ENCODE results near the gene ATG4C.

The ATG4C gene

DNA sequence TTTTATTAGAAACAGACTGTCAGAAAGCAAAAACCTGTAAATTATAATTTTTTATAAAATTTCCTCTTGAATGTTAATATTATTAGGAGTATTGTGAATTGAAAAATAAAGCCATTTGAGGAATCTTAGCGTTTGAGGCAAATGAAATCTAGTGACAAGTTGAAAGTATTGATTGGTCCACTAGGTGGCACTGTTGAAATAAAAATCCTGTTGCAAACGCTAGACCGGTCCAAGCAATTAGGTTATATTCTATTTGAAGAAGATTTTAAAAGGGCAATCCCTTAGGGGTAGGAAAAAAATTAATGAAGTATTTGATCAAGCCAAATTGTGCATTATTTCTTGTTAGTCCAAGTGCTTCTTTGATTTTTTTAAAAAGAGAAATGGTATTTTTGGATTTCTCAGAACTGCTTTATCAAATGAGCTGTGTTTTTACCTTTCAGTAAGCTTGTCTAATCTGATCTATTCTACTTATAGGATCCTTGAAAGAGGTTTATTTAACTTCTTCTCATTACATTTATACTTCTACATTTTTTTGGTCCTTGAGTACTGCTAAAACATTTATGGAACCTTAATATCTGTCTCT, 57.7 kb downstream of the ATG4C start:
- DNase-seq (no peak), ATAC-seq (no peak)

DNA sequence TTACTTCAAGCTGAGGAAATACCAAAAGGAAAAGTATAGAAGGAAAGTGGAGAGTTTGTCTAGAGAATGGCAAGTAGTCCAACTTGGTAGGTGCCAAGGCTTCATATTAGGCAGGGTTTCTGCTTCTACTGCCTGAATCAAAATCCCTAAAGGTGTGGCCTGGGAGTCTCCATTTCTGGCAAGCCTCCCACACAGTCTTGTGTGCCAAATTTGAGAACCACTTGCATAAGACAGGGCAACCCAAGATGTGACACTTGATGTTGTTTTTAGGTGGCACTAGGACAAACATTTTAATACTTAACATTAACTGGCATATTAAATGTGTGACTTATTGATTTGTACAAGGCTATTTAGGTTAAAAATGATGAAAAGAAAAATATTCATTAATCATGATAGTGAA, 60.1 kb downstream of the ATG4C start:
- no peak for ATAC-seq
- DNase-seq = no peak

DNA sequence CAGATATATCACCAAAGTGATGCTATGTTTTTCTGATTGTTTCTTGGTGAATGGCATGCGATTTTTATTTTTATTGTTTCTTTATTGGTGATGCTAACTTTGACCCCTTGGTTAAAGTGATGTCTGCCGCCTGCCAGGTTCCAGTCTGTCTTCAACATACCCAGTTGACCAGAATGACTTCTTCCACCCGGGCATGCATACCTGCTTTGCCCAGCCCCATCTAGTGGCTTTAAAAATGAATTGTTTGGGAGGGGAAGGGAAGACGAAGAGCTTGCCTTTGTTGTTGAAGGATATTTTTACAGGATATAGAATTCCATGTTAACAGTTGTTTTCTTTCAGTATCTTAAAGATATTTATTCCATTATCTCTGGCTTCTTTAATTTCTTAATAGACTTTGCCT, 65.1 kb downstream of the ATG4C start:
- no peak for ATAC-seq
- no peak for DNase-seq

DNA sequence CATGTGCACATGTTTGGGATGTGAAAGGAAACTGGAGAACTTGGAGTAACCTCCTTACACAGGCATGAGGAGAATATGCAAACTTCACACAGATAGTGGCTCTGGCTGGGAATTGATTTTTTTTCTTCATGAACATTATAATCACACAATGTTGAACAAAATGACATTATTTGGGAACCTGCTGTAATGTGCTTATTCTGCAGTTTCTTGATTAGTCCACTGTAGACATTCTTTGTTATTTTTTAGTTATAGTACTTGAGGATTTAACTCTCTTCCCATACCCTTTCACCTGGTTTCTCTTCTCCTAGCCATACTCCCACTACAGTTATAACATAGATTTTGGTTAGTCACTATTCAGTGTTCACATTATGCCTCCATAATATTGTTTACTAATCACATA, 68.3 kb downstream of the ATG4C start:
- DNase-seq (no peak), ATAC-seq (no peak)

DNA sequence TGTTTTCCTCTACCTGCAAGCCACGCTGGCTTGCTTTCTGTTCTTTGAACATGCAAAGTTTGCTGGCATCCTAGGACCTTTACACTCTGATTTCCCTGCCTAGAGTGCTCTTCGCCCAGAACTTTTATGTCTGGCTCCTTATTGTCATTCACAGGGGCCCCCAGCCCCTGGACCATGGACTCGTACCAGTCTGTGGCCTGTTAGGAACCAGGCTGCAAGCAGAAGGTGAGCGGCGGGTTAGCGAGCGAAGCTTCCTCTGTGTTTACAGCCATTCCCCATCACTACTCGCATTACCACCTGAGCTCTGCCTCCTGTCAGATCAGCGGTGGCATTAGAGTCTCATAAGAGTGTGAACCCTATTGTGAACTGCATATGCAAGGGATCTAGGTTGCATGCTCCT, 73.0 kb downstream of the ATG4C start:
- ATAC-seq (no peak), DNase-seq (no peak)

DNA sequence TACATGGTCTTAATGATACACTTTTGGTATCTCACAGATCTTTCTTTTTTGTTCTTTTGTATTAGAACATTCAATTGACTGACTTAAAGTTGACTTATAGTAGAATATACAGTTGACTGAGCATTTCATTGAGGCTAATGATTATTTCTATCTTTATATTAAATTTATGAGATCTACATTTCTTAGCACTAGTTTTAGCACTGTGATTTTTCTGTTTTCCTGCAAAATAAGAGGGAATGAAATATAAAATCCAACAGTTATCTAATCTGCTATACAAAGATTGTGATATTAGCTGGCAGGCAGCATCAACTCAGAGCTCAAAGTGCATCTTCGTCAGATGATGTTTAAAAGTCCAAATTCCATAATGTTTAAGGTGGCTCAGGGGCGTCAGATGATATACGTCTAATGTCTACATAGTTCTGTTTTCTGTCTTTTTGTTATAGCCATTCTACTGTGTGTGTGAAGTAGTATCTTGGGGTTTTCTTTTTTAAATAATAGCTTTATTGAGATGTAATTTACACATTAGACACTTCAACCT, 85.4 kb downstream of the ATG4C start:
- ATAC-seq (no peak), DNase-seq (no peak)

DNA sequence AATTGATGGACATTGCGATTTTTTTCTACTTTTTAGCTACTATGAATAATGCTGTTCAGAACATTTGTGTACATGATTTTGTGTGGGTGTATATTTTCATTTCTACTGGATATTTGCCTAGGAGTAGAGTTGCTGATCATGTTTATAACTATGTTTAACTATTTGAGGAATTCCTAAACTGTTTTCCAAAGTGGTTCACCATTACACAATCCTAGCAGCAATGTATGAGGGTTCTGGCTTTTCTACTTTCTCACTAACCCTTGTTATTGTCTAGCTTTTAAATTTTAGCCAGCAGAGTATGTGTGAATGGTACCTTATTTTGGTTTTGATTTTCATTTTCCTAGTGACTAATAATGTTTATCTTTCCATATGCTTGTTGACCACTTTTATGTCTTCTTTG, 86.2 kb downstream of the ATG4C start:
- no peak for DNase-seq
- ATAC-seq = no peak

DNA sequence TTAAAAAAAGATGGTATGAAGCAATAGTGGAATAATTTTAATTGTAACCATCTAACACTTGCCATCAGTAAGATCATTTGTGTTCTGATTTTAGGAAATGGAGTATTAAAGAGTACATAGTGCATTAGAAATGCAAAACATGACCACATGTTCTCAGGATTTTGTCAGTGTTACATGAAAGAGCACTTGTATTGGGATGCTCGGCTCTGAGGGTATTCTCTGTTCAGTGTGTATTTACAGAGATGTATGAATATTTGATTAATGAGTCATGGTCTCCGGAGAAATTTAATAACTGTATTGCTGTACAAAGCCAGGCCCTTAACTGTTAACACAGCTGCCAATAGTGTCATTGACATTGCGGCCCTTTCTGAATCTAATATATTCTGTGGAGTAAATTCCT, 91.7 kb downstream of the ATG4C start:
- ATAC-seq = no peak
- DNase-seq = no peak

DNA sequence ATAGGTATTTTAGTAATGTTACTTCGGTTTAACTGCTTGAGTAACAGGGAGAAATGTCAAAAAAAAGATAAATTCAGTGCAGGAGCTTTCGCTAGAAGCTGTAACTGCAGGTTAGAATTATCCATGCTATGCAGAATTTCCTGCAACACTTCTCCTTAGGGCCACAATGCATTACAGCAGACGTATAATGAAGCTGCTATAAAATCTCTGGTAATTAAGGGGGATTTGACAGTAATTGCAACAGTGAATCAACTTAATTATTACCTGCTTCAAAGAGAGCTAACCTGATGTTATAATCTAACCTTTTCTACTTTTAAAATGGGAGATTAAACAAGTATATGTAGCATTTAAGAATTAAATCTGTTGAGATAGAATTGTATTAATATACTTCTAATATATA, 92.6 kb downstream of the ATG4C start:
- ATAC-seq = no peak
- DNase-seq = no peak

DNA sequence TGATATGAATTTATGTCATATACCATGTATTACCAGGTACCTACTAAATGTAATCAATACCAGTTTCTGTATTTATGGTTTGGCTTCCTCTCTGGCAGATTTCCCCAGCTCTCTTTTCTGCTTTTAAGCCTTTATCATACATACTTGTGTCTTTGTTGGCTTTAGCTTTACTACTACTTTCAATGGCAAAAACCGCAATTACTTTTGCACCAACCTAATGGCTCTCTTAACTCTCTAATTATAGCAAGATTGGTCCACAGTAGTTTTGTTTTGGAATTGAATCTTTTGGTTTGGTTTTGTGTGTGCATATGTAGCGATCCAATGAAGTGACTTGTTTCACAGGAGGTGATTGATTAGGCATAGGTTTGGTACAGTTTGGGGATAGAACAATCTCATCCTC, 93.6 kb downstream of the ATG4C start:
- ATAC-seq (no peak), DNase-seq (no peak)

DNA sequence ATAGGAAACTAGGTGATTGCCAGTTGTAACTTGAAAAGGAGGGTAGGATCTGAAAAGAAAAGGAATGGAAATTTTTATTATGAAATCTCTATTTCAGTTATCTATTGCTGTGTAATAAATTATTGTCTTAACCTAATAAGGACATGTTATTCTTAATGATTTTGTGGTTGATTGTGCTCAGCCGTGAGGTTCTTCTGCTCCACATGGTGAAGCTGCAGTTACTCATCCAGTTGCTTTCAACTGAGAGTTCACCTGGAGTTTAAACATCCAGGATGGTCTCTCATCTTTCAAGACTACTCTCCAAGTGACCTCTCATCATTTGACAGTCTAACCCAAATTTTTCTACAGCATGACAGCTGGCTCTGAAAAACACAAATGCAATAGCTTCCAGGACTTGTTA, 96.0 kb downstream of the ATG4C start:
- ATAC-seq (no peak), DNase-seq (no peak)

DNA sequence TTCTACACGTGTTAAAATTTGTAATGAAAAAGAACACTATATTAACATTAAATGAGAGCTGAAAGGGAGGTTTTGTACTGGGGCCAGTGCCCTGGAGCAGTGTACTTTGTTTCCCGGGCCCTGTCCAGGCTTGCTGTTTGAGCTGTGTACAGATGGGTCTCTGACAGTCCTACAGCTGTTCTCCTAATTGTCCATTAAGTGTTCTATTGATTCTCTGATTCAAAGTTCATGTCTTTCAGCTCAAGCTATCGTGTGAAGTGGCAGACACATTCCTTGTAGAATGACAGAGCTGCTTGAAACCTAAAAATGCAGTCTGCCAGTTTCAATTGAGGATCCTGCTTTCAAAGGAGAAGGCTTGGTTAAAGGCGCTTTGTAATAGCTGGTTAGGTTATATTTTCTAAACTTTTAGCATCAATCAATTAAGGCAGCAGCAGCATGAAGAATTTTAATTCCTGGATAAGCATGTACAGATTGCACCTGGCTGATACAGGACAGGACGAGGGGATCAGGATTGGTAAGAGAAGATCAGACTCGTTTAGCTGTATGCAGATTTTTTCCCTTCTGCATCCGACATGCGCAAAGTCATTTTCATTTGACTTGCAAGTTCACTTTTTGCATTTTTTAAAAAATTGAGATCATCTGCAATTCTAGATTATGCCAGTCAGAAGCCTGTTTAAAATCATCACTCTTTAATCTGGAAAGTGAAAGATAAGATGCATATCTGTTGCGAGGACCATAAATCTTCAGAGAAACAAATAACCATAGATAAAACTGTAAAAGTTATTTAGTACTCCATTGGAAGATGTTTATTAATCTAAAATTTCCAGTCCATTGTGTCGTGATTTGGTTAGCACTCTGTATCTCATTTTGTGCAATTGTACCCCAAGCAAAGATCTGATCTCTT, 98.5 kb downstream of the ATG4C start:
- no peak for ATAC-seq
- no peak for DNase-seq

DNA sequence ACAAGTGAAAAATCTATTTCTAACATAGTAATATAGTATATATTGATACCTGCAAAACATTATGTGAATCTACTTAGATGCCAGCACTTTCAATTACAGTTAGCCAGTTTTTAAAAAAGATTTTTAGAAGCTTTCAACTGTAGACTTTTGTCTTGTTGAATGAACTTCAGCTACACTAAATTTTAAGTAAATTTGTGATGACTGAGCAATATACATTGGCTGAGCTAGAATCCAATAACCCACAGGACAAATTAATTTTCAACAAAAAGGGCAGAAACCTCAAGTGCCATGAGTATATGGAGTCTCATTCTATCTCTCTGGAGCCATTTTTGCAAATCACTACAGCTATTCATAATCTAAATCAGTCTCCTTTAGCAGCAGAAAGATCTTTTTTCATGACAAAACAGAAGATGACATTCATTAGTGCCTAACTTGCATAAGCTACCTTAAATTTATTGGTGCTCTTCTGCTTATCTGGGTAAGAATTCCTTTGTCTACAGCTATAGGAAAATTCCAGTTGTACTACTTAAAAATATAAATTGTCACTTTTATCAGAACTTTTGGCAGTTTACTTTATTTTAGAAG, 100.3 kb downstream of the ATG4C start:
- DNase-seq (no peak), ATAC-seq (no peak)

DNA sequence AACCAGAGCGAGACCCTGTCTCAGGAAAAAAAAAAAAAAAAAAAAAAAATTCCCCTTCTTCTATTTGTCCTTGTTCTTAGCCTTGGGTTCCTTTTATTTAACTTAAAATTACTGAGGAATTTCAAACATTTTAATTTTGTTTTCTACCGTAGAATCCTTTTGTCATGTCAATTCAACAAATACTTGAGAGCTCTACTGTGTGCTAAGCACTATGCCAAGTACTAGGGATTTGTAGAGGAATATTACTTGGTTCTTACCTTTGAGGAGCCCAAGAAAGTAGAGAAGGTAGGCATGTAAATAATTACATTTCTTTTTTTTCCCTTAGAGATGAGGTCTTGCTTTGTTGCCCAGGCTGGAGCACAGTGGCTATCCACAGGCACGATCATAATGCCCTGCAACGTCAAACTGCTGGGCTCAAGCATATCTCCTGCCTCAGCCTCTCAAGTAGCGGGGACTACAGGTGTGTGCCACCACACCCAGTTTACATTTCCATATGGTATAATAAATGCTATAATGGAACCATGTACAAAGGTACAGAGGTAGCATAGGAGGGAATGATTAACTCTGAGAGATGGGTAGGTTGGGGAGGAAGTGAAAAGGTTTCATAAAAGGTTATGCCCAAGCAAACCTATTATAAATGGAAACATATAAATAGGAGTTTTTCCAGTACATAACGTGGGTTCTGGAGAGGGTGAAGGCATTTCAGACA, 104.0 kb downstream of the ATG4C start:
- no peak for ATAC-seq
- no peak for DNase-seq

DNA sequence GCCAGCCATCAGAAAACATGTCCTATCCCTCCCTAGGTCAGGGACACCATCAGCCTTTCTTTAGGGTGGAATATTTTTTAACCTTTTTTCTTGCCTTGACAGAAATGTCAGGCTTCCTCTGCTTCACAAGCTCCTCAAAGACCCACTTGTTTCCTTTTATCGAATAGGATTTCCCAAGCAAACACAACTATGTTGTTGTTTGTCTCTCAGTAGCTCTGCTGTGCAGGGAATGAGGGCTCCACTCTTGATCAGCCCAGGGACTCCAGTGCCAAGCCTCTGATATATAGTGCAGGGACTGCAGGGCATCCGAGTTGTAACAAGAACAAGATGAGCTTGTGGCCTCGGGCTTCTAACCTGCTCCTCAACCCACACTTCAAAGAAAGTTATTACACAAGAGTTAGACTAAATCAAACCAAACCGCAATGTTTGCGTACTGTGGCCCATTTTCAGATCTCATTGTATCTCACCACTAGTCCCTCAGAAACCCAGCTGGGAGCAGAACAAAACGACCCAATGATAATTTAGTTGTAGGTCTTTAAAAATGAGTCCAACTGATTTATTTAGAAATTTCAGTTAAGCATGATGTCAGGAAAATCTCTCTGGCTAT, 108.1 kb downstream of the ATG4C start:
- no peak for DNase-seq
- ATAC-seq = no peak

DNA sequence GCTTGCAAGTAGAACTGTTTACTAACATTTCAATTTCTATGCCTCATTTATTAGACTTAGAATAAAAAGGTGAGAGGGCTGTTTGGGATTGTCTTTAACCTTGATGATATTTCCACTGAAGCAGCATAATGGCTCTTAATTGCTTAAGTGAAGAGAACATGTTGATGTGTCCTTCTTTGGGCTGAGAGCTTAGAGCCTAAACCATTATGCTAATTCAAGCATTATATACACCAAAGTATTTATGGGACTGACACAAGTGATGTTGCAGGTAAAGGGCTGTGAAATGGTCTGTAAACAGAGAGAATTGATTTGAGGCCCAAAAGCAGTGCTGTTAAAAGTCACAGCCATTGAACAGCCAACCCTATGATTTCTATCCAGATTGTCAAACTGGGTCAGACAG, 113.9 kb downstream of the ATG4C start:
- no peak for ATAC-seq
- DNase-seq = no peak

DNA sequence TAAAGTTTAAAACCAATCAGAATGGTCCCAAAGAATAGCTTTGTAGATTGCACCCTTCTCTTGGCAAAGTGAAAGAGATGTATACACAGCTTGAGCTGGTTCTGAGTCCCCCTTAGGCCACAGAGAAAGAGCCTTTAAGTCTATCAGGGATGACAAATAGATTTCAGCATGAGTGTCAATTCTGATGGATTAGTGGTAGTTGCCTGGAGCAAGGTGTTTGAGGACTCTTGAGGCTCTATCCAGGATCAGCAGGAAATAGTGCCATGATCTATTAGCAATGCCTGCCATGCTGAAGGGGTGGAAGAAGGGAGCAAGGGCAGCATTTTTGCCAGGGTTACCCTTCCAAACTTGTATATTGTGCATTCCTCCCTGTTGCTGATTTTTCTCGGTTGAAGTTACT, 116.6 kb downstream of the ATG4C start:
- no peak for ATAC-seq
- no peak for DNase-seq

DNA sequence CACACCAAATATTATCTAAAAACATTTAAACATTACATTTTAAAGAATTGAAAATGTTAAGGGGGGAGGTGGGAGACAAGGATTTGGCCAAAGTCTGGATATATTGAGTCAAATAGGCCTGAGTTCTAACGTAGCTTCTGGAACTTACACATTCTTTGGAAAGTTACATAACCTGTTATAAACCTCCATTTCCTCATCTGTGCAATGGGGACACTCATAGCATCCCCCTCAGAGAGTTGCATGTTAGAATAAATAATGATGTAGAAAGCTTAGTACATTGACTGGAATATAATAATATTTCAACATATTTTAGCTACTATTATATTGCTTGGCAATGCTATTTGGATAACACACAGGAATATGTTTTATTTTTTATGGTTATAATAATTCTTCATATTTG, 117.7 kb downstream of the ATG4C start:
- no peak for ATAC-seq
- no peak for DNase-seq

DNA sequence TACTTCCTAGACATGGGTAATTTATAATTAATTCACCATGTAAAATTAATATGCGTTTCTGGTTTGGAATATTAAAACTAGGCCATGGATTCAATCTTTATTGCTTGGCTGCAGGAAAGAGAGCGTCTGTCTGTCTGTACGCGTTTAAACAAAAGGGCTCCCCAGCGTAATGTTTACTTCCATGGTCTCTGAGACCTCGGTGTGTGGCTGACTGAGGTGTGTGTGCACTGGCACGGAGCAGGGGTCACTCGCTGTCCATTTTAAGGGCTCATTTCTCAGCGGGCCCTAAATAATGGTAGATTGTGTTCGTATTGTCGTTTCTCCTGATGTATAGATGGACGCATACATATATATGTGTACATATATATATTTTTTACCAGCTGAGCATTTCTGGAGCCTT, 119.6 kb downstream of the ATG4C start:
- ATAC-seq (no peak), DNase-seq (no peak)

DNA sequence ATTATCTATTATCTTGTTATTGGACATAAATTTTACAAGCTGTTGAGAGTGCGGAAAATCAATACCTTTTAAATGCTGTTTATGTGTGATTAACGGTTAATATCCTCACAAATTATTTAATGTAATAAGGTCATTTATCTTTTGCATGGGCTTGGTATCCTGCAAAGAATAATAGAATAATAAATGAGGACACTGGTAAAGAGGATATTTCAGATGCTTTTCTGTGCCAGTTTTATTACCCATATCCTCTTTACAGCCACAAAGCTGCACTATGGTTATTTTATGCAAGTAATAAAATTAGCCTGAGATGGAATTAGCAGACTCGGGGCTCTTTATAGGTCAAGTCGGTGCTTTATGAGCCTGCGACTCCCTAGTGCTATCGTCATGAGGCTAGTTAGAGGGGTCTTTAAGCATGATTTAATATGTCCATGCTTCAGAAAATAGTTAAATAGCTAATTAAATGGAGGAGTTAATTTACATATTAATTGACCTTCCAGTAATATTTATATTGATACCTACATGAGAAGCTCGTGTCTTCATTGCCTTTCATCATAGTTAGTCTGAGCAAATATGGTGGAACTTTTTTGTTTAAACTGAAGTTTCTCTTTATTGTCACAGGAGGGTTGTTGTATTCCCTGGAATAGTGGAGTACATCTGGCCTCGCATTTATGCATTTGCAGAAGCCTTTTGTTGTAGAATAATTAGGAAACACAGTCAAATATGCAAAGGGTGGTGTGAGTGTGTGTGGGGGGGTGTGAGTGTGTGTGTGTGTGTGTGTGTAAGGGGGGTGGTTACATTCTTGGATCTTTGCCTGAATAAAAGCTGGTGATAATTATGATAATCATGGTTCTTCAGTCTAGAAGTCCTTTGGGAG, 120.3 kb downstream of the ATG4C start:
- ATAC-seq = no peak
- no peak for DNase-seq

DNA sequence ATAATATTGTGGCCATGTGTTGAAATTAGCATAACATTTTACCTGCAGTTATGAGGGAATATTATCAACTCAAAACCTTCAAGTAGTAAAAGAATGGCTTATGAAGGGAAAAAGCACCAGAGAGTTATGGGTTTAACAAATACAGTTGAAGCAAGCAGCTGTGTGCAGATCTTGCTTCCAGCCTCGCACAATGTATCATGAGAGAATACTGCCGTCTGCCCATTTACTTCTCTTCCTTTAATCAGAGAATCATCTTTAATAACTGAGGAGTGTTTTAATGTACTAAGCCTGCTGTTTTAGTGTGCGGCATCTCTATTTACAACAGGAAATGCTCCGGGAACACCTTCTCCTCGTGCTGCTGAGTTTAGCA, 120.9 kb downstream of the ATG4C start:
- no peak for ATAC-seq
- no peak for DNase-seq
